RWPE2 (cell line): ENCODE measurements around the gene KCNC1.

Experiments
- ATAC-seq: fragments of 200-7000 bp; cut with Tn5 transposase; 3 replicates; pipeline ENCODE4 v1.9.1; 2021; ENCODE audit warnings: low read depth
- DNase-seq: peaks from one replicate; pipeline ENCODE4 v3.0.0-alpha.2; 2020; ENCODE audit warnings: low spot score
- H3K27ac ChIP-seq: fragments of 450-650 bp; 2 replicates; pipeline ENCODE4 v1.5.1; 2017; ENCODE audit warnings: mild to moderate bottlenecking; ENCODE audit not compliant: poor library complexity, severe bottlenecking
- H3K27me3 ChIP-seq: fragments of 250-450 bp; sonication (Bioruptor Pico); 2 replicates; pipeline ENCODE4 v1.5.1; 2021; ENCODE audit warnings: mild to moderate bottlenecking, moderate library complexity; ENCODE audit not compliant: insufficient read depth, poor library complexity, severe bottlenecking
- H3K36me3 ChIP-seq: fragments of 250-450 bp; sonication (Bioruptor Pico); 2 replicates; pipeline ENCODE4 v1.5.1; 2020; ENCODE audit warnings: low read depth, mild to moderate bottlenecking, moderate library complexity
- H3K4me1 ChIP-seq: fragments of 250-450 bp; sonication (Bioruptor Pico); 2 replicates; pipeline ENCODE4 v1.5.1; 2021; ENCODE audit warnings: mild to moderate bottlenecking, moderate library complexity; ENCODE audit not compliant: insufficient read depth, poor library complexity, severe bottlenecking
- H3K4me3 ChIP-seq: fragments of 250-450 bp; sonication (Bioruptor Pico); 2 replicates; pipeline ENCODE4 v1.5.1; 2021; ENCODE audit warnings: mild to moderate bottlenecking, moderate library complexity; ENCODE audit not compliant: severe bottlenecking
- H3K9me3 ChIP-seq: fragments of 250-450 bp; sonication (Bioruptor Pico); 2 replicates; pipeline ENCODE4 v1.5.1; 2021; ENCODE audit warnings: mild to moderate bottlenecking, moderate library complexity; ENCODE audit not compliant: severe bottlenecking
- TF ChIP-seq, protein P1 (sequence below): fragments of 450-650 bp; IDR thresholded peaks from one replicate; pipeline ENCODE4 v1.5.1; 2017; ENCODE audit warnings: mild to moderate bottlenecking, moderate library complexity; ENCODE audit not compliant: poor library complexity, severe bottlenecking

The KCNC1 gene

DNA sequence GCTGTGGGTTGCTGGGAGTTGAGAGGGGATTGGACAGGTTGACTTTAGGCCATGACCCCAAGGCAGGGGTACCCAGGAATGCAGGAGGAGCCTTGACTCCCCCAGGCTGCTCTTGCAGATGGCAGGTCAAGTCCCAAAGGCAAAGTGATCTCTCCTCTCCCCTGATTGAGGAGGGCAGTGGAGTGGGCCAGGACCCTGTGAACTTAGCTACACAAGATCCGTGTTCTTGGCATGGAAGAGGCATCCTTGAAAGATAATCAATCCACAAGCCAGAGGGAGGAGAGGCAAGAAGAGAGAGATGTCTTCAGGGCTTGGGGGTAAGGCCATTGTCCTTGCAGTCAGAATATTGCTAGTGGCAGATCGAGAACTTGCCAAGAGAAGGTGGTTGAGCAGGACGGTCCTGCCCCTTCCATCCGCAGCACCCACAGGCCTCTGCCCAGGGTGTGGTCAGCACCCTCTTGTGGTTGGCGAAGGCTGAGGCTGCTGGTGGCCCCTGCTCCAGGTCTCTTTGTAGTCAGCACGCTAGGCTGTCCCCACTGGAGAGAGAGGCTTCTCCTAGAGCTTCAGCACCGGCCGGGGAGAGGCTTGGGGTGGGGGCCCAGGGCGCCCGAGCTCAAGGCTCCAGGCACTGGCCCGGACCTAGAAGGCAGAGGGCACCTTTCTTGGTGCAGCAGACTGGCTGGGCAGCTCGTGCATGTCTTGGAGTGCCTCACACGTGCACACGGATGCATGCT is 45.4 kb downstream of the KCNC1 start:
- ATAC-seq: no peak
- Histone ChIP-seq H3K27me3 (no peaks in the 10 kb centered on the region), H3K36me3 (no peaks in the 10 kb centered on the region), H3K4me1 (no peaks in the 10 kb centered on the region), H3K4me3 (no peak overlapping the region), H3K9me3 (no peaks in the 10 kb centered on the region), H3K27ac (no peak overlapping the region)
- TF ChIP-seq, protein P1, sequence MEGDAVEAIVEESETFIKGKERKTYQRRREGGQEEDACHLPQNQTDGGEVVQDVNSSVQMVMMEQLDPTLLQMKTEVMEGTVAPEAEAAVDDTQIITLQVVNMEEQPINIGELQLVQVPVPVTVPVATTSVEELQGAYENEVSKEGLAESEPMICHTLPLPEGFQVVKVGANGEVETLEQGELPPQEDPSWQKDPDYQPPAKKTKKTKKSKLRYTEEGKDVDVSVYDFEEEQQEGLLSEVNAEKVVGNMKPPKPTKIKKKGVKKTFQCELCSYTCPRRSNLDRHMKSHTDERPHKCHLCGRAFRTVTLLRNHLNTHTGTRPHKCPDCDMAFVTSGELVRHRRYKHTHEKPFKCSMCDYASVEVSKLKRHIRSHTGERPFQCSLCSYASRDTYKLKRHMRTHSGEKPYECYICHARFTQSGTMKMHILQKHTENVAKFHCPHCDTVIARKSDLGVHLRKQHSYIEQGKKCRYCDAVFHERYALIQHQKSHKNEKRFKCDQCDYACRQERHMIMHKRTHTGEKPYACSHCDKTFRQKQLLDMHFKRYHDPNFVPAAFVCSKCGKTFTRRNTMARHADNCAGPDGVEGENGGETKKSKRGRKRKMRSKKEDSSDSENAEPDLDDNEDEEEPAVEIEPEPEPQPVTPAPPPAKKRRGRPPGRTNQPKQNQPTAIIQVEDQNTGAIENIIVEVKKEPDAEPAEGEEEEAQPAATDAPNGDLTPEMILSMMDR: no peak
- DNase-seq: no peak

DNA sequence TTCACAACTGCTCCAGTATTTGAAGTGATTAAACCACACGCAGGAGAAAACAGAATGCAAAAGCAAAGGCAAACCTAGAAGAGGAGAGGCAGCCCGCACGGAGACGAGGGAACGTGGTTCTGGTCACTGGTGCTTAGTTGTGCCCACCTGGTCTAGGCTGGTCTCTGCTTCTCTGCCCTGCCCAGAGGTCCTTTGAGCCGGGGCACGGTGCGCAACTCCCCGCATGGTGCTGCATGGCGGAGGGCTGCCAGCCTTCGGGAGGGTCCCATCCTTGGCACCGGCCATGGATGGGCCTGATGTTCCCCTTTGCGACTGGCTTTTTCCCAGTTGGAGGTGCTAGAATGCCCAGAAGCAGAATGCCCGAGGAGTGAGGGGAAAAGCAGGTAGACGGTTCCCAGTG is 46.1 kb downstream of the KCNC1 start:
- Histone ChIP-seq H3K9me3 (no peaks in the 10 kb centered on the region), H3K27ac (no peak overlapping the region), H3K36me3 (no peaks in the 10 kb centered on the region), H3K4me3 (no peak overlapping the region), H3K27me3 (no peaks in the 10 kb centered on the region), H3K4me1 (no peaks in the 10 kb centered on the region)
- DNase-seq: no peak
- ATAC-seq: no peak
- TF ChIP-seq, protein P1: no peak

DNA sequence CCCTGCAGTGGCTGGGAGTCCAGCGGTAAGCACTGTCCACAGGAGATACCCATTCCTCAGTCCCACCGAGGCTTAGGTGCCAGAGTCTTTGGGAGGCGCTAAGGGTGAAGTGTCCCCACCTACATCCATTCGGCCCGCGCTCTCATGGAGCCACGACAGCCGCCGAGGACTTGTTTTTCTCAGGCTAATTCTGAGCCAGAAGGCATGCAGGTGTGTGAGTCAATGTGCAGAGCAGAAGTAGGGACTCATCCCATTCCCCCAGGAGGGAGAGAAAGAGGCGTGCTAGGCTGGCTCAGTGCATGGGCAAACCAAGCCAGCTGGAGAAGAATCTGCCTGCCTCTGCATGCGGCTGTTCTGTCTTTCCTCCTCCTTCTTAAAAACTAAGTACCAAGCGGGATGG is 46.6 kb downstream of the KCNC1 start:
- Histone ChIP-seq H3K4me3 (no peak overlapping the region), H3K27me3 (no peaks in the 10 kb centered on the region), H3K36me3 (no peaks in the 10 kb centered on the region), H3K27ac (no peak overlapping the region), H3K9me3 (no peaks in the 10 kb centered on the region), H3K4me1 (no peaks in the 10 kb centered on the region)
- TF ChIP-seq, protein P1: no peak
- ATAC-seq: peak; percentile 53
- no peak for DNase-seq

- H3K4me3 ChIP-seq: no peak overlapping the region
- H3K27ac ChIP-seq: no peak overlapping the region
- no peaks in the 10 kb centered on the region for H3K27me3 ChIP-seq
- H3K9me3 ChIP-seq: no peaks in the 10 kb centered on the region
- TF ChIP-seq, protein P1: no peak
- no peak for ATAC-seq
- peaks cover 1% of the 10 kb centered on the region for H3K4me1 ChIP-seq
- no peaks in the 10 kb centered on the region for H3K36me3 ChIP-seq
- DNase-seq: no peak
Observed at GRCh38 chr11:17781626-17782025, 47.0 kb downstream of the KCNC1 start.

DNA sequence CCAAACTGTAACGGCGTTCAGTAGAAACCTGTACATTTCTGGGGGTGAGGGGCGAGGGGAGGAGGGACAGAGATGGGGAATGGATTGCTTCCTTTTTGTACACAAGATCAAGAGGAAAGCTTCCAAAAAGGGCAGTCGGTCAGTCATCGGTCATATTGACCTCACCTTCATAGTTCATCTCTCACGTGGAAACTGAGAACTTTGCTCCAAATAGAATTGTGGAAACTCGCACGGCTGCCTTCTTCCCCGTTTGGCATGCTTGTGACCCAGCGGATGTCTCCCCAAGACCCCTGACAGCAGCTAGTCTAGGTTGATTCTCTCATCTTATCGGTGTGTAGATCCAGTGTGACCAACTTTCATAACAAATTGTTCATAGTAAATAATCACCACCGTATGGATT is 47.6 kb downstream of the KCNC1 start:
- no peaks in the 10 kb centered on the region for H3K9me3 ChIP-seq
- no peak overlapping the region for H3K27ac ChIP-seq
- no peak for DNase-seq
- no peaks in the 10 kb centered on the region for H3K36me3 ChIP-seq
- H3K27me3 ChIP-seq: no peaks in the 10 kb centered on the region
- H3K4me1 ChIP-seq: peaks cover 7% of the 10 kb centered on the region
- ATAC-seq: no peak
- TF ChIP-seq, protein P1: no peak
- no peak overlapping the region for H3K4me3 ChIP-seq
